ENCODE measurements around the gene TGFBR2. TPM values are rescaled to one million over a fixed set of nuclear protein-coding genes. Genes with fewer than 3 reads are reported as not detected.

The TGFBR2 gene
- total and polyA plus RNA-seq, 2 of the 13 experiments (the other 11 are each of a cell fraction or from before 2014, with no cell fraction given), result 82.2 to 187 TPM

DNA sequence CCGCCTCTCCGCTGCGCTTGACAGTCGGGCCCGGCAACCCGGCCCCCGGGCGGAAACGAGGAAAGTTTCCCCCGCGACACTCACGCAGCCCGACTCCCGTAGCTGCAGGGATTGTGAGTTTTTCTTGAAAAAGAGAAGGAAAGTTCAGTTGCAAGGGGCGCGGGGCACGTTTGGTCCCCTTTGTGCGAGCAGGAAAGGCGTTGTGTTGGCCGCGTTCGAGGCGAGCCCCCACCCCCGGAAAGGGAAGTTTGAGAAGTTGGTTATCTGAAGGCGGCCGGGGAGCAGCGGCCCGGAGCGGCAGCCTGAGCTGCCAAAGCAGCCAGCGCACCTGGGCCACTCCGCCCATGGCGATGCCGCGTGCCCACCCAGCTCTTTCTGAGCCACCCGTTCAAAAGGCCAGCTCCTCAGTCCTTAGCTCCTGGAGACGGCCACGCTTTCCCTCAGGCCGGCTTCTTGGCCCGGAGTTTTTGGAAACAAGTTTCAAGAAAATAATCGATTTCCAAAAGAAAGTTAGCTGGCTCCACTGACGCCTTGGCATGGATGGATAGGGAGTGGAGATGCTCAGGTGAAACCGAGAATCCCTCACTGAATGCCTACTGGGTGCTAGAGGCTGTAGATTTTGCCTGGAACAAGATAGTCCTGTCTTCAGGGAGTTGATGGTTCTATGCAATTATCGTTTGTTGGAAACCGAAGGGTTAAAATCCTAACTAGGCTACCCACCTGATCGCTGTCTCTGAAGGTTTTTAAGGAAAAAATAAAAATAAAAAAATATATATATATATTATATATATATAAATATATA is 832 bp downstream of the TGFBR2 start (continued):
- TF ChIP-seq, protein P1, sequence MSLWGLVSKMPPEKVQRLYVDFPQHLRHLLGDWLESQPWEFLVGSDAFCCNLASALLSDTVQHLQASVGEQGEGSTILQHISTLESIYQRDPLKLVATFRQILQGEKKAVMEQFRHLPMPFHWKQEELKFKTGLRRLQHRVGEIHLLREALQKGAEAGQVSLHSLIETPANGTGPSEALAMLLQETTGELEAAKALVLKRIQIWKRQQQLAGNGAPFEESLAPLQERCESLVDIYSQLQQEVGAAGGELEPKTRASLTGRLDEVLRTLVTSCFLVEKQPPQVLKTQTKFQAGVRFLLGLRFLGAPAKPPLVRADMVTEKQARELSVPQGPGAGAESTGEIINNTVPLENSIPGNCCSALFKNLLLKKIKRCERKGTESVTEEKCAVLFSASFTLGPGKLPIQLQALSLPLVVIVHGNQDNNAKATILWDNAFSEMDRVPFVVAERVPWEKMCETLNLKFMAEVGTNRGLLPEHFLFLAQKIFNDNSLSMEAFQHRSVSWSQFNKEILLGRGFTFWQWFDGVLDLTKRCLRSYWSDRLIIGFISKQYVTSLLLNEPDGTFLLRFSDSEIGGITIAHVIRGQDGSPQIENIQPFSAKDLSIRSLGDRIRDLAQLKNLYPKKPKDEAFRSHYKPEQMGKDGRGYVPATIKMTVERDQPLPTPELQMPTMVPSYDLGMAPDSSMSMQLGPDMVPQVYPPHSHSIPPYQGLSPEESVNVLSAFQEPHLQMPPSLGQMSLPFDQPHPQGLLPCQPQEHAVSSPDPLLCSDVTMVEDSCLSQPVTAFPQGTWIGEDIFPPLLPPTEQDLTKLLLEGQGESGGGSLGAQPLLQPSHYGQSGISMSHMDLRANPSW (CRISPR knock-in tag; IDR thresholded peaks at IDR 0.05; ENCODE audit: borderline replicate concordance), result no peak
- TF ChIP-seq HIVEP1 (CRISPR knock-in tag; IDR thresholded peaks at IDR 0.05), result no peak
- no peak for TF ChIP-seq ATRX (CRISPR knock-in tag; IDR thresholded peaks at IDR 0.05; ENCODE audit: borderline replicate concordance)
- TF ChIP-seq, protein P2, sequence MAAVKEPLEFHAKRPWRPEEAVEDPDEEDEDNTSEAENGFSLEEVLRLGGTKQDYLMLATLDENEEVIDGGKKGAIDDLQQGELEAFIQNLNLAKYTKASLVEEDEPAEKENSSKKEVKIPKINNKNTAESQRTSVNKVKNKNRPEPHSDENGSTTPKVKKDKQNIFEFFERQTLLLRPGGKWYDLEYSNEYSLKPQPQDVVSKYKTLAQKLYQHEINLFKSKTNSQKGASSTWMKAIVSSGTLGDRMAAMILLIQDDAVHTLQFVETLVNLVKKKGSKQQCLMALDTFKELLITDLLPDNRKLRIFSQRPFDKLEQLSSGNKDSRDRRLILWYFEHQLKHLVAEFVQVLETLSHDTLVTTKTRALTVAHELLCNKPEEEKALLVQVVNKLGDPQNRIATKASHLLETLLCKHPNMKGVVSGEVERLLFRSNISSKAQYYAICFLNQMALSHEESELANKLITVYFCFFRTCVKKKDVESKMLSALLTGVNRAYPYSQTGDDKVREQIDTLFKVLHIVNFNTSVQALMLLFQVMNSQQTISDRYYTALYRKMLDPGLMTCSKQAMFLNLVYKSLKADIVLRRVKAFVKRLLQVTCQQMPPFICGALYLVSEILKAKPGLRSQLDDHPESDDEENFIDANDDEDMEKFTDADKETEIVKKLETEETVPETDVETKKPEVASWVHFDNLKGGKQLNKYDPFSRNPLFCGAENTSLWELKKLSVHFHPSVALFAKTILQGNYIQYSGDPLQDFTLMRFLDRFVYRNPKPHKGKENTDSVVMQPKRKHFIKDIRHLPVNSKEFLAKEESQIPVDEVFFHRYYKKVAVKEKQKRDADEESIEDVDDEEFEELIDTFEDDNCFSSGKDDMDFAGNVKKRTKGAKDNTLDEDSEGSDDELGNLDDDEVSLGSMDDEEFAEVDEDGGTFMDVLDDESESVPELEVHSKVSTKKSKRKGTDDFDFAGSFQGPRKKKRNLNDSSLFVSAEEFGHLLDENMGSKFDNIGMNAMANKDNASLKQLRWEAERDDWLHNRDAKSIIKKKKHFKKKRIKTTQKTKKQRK (IDR thresholded peaks at IDR 0.05; ENCODE audit: low read length), result no peak
- TF ChIP-seq ZNF136 (CRISPR knock-in tag; IDR thresholded peaks at IDR 0.05; ENCODE audit: low read depth), result 0 out of 2 replicates have a peak, but pooled peaks have one; percentile 30
- peak; percentile 33; the same call in 1 of the 2 replicates for TF ChIP-seq POGZ (CRISPR knock-in tag; IDR thresholded peaks at IDR 0.05)
- no peak for TF ChIP-seq ZNF629 (CRISPR knock-in tag; conservative IDR thresholded peaks at IDR 0.05)
- TF ChIP-seq, protein P3, sequence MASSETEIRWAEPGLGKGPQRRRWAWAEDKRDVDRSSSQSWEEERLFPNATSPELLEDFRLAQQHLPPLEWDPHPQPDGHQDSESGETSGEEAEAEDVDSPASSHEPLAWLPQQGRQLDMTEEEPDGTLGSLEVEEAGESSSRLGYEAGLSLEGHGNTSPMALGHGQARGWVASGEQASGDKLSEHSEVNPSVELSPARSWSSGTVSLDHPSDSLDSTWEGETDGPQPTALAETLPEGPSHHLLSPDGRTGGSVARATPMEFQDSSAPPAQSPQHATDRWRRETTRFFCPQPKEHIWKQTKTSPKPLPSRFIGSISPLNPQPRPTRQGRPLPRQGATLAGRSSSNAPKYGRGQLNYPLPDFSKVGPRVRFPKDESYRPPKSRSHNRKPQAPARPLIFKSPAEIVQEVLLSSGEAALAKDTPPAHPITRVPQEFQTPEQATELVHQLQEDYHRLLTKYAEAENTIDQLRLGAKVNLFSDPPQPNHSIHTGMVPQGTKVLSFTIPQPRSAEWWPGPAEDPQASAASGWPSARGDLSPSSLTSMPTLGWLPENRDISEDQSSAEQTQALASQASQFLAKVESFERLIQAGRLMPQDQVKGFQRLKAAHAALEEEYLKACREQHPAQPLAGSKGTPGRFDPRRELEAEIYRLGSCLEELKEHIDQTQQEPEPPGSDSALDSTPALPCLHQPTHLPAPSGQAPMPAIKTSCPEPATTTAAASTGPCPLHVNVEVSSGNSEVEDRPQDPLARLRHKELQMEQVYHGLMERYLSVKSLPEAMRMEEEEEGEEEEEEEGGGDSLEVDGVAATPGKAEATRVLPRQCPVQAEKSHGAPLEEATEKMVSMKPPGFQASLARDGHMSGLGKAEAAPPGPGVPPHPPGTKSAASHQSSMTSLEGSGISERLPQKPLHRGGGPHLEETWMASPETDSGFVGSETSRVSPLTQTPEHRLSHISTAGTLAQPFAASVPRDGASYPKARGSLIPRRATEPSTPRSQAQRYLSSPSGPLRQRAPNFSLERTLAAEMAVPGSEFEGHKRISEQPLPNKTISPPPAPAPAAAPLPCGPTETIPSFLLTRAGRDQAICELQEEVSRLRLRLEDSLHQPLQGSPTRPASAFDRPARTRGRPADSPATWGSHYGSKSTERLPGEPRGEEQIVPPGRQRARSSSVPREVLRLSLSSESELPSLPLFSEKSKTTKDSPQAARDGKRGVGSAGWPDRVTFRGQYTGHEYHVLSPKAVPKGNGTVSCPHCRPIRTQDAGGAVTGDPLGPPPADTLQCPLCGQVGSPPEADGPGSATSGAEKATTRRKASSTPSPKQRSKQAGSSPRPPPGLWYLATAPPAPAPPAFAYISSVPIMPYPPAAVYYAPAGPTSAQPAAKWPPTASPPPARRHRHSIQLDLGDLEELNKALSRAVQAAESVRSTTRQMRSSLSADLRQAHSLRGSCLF (CRISPR knock-in tag; IDR thresholded peaks at IDR 0.05; ENCODE audit: borderline replicate concordance), result 0 out of 2 replicates have a peak, but pooled peaks have one; percentile 22
- TF ChIP-seq KAT8 (CRISPR knock-in tag; IDR thresholded peaks at IDR 0.05), result no peak
- TF ChIP-seq NR2C2 (CRISPR knock-in tag; IDR thresholded peaks at IDR 0.05; ENCODE audit: borderline replicate concordance), result no peak
- peak; percentile 83 for TF ChIP-seq PTBP1 (IDR thresholded peaks at IDR 0.05; ENCODE audit: low read depth, low read length, poor library complexity, severe bottlenecking)
- TF ChIP-seq ZNF20 (CRISPR knock-in tag; IDR thresholded peaks at IDR 0.05), result no peak
- TF ChIP-seq ZNF251 (CRISPR knock-in tag; IDR thresholded peaks at IDR 0.05), result no peak
- TF ChIP-seq SMAD9 (CRISPR knock-in tag; IDR thresholded peaks at IDR 0.05), result no peak
- no peak for TF ChIP-seq ZNF749 (CRISPR knock-in tag; IDR thresholded peaks at IDR 0.05; ENCODE audit: borderline replicate concordance)
- TF ChIP-seq ZNF792 (CRISPR knock-in tag; IDR thresholded peaks at IDR 0.05), result no peak
- TF ChIP-seq CC2D1A (CRISPR knock-in tag; IDR thresholded peaks at IDR 0.05), result no peak
- 0 out of 2 replicates have a peak, but pooled peaks have one; percentile 35 for TF ChIP-seq ZNF501 (CRISPR knock-in tag; IDR thresholded peaks at IDR 0.05)
- no peak for TF ChIP-seq FOXK2 (IDR thresholded peaks at IDR 0.05)

All from HepG2 (cell line).